GM04503 (cell line): ENCODE measurements around the gene CNTFR.

Experiments used
- DNase-seq: peaks from one replicate; pipeline ENCODE4 v3.0.0-alpha.2; 2012; ENCODE audit warnings: low read depth

Gene CNTFR

GRCh38 chr9:34620061-34620994, 30.8 kb upstream of the CNTFR start, which contains the start of gene DCTN3:
Gene DCTN3, minus strand, starts transcription at chr9:34620495. Its CDS starts 31 bp downstream, at chr9:34620464.
- DNase-seq = peak; percentile 85

DNA sequence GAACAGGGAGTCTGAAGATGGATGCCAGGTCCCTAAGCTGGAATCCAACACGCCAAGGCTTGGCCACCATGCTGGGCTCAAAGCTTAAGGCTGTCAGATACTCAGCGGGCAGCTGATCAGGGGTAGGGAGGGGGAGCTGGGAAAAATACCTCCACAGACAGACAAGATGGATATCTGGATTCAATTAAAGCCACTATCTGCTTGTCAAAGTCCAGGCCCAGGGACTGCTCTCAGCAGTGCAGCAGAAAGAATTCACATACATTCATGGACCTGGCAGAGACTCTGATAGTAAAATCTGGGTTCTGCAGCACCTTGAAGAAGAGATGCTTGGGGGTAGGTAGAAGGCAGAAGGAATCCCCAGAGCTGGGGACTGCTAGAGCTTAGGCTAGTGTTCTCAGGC, 25.6 kb upstream of the CNTFR start:
- no peak for DNase-seq

GRCh38 chr9:34612788-34613390, 23.4 kb upstream of the CNTFR start:
- no peak for DNase-seq

GRCh38 chr9:34611811-34612787, 22.6 kb upstream of the CNTFR start, which contains the start of gene RPP25L:
Gene RPP25L, minus strand, starts transcription at chr9:34612097. Its CDS starts 801 bp downstream, at chr9:34611296.
- peak; percentile 41 for DNase-seq

DNA sequence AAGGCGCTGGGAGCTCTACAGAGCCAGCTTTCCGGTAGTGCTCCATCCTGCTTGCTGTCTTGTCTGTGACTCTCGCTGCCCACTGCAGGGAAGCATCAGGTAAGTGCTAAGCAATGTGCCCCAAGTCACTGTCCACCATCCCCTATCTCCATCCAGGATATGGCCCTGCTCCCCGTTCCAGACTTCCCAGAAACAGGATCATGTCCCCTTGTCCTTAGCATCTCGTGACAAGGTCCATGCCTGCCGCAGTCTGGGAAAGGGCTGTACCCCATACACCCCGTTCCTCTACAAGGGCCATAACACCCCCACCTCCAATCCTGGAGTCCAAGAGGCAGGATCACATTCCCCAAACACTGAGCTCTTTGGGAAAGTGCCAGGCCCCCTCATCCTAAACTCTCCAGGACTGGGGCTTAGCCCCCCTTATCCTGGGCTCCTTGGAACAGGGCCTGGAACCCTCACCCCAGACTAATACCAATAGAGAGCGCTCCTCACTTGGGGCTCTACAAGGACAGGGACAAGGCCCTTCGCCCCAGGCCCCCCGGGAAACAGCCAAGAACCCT, 21.8 kb upstream of the CNTFR start:
- no peak for DNase-seq

DNA sequence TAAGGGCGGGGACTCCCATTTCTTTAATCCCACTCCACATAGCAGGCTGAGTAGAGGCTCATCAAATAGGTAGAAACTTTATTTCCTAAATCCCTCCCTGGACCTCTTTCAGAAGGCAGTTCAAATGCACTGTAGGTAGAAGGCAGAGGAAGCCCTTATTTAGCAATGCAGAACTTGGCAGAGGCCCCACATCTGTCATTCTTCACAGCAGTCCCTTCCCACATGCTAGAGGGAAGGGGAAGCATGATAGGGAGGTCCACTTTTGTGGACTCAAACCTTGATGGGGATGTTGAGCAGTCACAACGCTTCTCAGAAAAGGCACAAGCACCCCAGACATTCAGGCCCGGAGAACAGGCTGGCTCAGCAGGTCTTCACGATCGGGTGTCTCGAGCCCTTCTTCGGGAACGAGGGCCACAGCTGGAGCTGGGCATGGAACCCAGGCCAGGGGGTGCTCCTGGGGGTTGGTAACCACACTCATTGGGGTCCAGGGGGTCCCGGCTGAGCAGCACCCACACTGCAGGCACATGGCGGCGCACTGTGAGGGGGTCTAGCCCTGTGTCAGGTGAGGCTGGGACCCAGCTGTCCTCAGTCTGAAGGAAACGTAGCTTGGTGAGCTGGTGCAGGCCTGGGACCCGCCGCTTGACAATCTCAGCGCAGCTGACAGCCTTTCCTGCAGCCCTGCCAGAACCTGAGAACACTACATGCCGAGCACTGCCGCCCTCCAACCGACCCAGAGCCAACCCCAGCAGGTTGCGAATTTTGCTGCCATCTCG, 21.1 kb upstream of the CNTFR start:
- no peak for DNase-seq

GRCh38 chr9:34607331-34607730, 17.8 kb upstream of the CNTFR start:
- no peak for DNase-seq

- DNase-seq = no peak
Measured at GRCh38 chr9:34606905-34607304, 17.4 kb upstream of the CNTFR start.

GRCh38 chr9:34606190-34606589, 16.7 kb upstream of the CNTFR start:
- no peak for DNase-seq

GRCh38 chr9:34603610-34604231, 14.2 kb upstream of the CNTFR start:
- DNase-seq = peak; percentile 18

DNA sequence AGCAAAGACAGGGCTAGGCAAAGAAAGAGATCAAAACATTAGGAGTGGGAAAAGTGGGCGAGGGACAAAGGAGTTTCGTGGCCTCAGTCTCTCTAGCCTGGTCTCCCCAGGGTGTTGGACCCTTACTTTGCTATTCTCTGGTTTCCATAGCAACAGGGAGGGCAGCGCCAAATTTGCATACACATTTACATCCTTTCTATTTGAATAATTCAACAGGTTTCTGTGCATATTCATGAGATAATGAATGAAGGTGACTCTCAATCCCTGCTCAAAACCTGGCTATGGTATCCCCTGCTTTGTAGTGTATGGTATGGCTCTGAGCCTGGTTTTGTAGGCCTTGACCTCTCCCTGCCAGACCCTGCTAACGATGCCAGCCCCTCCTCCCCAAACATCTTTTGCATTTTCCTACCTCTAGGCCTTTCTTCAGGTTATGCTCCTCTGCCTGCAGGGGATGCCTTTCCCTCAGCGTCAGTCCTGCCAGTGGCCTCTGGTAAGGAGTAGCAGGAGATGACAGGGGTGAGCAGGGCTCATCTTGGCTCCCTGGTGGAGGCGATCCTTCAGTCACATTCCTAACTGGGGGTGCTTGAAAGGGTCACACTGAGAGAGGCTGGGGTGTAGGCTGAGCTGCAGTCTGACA, 12.5 kb upstream of the CNTFR start:
- no peak for DNase-seq

DNA sequence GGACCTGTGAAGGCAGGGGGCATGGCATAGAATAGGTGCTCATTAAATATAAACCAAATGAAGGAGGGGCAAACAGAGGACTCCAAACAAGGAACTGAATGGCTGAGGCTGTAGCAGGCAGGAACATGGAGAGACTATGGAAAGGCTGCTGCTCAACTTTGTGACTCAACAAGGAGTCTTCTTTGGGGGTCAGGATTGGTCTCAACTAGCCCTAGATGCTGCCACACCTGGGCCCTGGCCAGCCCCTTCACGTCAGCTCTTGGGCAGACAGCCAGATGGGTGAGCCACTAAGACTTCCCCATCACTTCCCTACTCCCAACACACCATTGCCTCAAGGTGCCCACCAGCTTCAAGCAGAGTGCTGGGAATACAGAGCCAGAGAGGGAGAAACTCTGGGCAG, 11.4 kb upstream of the CNTFR start:
- DNase-seq = no peak

DNA sequence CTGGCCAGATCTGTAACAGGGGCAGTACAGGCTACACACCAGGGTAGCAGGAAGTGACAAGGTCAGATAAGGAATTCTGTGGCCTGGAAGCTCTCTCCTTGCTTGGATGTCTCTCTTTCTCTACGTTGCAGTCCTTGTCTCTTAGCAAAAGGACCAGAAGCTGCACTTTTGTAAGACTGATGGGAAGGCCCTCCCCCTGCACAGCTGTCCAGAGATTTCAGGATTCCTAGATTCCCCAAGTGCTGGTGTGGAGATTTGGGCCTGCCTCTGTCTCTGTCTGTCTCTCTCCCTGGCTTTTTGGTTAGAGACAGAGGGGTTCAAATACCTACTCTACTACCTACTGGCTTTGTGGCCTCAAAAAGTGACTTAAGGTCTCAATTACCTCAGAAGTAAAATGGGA, 10.0 kb upstream of the CNTFR start:
- DNase-seq = no peak

- no peak for DNase-seq
Measured at GRCh38 chr9:34594177-34594576, 4.7 kb upstream of the CNTFR start.

GRCh38 chr9:34592895-34593601, 3.5 kb upstream of the CNTFR start:
- no peak for DNase-seq

GRCh38 chr9:34591917-34592866, 2.7 kb upstream of the CNTFR start:
- no peak for DNase-seq

DNA sequence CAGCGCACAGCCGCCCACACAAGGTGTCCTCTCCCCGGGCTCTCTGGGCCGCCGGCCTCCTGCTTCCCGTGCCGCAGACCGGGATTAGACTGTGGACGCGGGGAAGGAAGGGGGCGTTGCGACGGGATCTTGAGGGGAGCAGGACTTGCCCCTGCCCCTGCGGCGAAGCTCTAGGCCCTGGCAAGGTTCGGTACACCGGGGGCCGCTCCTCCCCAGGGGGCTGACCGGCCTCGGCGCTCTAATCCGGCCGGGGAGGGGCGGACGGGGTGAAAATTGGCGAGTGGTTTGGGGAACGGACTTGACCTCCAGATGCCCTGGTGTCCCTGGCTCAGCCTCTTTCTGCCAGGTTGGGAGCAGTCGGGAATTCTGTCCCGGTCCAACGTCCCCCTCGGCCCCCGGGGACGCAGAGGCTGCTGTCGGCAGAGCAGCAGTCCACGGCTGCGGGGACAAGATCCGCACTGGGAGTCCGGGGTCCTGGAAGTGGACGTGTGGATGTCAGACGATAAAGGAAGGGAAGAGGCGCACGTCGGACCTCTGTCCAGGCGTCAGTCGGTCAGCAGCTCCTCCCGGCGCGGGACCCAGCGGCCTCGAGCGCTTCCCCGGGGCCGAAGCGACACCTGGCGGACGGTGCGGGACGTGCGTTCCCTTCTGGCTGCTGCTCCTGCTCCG, 1.9 kb upstream of the CNTFR start:
- DNase-seq = no peak
